ENCODE results near the gene PLAC8L1. TPM values are rescaled to one million over a fixed set of nuclear protein-coding genes. Genes with fewer than 3 reads are reported as not detected.

Gene PLAC8L1
- not detected in 2 replicates for total RNA-seq

GRCh38 chr5:146105477-146105876, at the start of gene PLAC8L1:
PLAC8L1 (minus strand) TSS chr5:146105577; CDS start chr5:146104311, 1,266 bp downstream.

Other genes starting within 250 kb of the PLAC8L1 start
- not detected in 2 replicates for gene GRXCR2, start 232.6 kb downstream of the PLAC8L1 start, total RNA-seq
- not detected in 2 replicates for gene SH3RF2, start 169.0 kb downstream of the PLAC8L1 start, total RNA-seq
- 61.0 and 84.1 TPM in 2 replicates for gene LARS1, start 77.1 kb upstream of the PLAC8L1 start, total RNA-seq
- gene RBM27, start 98.0 kb upstream of the PLAC8L1 start, total RNA-seq, result 11.1 and 13.4 TPM in 2 replicates
- not detected in 2 replicates for gene POU4F3, start 233.3 kb upstream of the PLAC8L1 start, total RNA-seq

All from cardiac ventricle fibroblast (primary cell).